Progenitor cell of endocrine pancreas (in vitro differentiated cells): ENCODE results near the gene RNF213. TPM values are rescaled to one million over a fixed set of nuclear protein-coding genes. Genes with fewer than 3 reads are reported as not detected.

Experiments
- DNase-seq: peaks from one replicate; pipeline ENCODE4 v3.0.0; 2021; ENCODE audit warnings: low spot score; ENCODE audit not compliant: unreplicated experiment
- H3K27ac Mint-ChIP-seq: 2 replicates; pipeline ENCODE4 v1.8.0; 2021; ENCODE audit warnings: mild to moderate bottlenecking, moderate library complexity, mixed read lengths
- H3K27me3 Mint-ChIP-seq: 2 replicates; pipeline ENCODE4 v1.8.0; 2021; ENCODE audit warnings: mixed read lengths
- H3K36me3 Mint-ChIP-seq: 2 replicates; pipeline ENCODE4 v1.8.0; 2022; ENCODE audit warnings: mixed read lengths; ENCODE audit not compliant: insufficient read depth
- H3K4me1 Mint-ChIP-seq: 2 replicates; pipeline ENCODE4 v1.8.0; 2021; ENCODE audit warnings: low read depth, mixed read lengths
- H3K4me3 Mint-ChIP-seq: 2 replicates; pipeline ENCODE4 v1.8.0; 2021; ENCODE audit warnings: low read depth, mild to moderate bottlenecking, moderate library complexity, mixed read lengths
- H3K9me3 Mint-ChIP-seq: 2 replicates; pipeline ENCODE4 v1.8.0; 2021; ENCODE audit warnings: low read depth, mixed read lengths
- CTCF ChIP-seq: fragments of 200-600 bp; sonication (generic); IDR thresholded peaks from one replicate; pipeline ENCODE4 v1.5.0; 2021; ENCODE audit warnings: antibody characterized with exemption, mild to moderate bottlenecking; ENCODE audit not compliant: unreplicated experiment
- total RNA-seq: library from RNA; stranded (reverse); gene quantifications from 2 replicates; pipeline ENCODE4 v1.2.1, GENCODE V29; 2021

RNF213 gene
- total RNA-seq, 1 donor from 2014 or later: 57.6 TPM

- Mint-ChIP-seq H3K36me3 (peaks cover 9% of the 10 kb centered on the region), H3K4me3 (no peak overlapping the region), H3K27me3 (no peaks in the 10 kb centered on the region), H3K4me1 (no peaks in the 10 kb centered on the region), H3K27ac (no peak overlapping the region), H3K9me3 (no peaks in the 10 kb centered on the region)
- no peak for TF ChIP-seq CTCF
- no peak for DNase-seq
These were observed 46.4 kb upstream of the RNF213 start for GRCh38 chr17:80214012-80214877.

- H3K36me3 Mint-ChIP-seq: peaks cover 9% of the 10 kb centered on the region
- no peak overlapping the region for H3K4me3 Mint-ChIP-seq
- H3K9me3 Mint-ChIP-seq: no peaks in the 10 kb centered on the region
- no peak for TF ChIP-seq CTCF
- H3K4me1 Mint-ChIP-seq: peaks cover 2% of the 10 kb centered on the region
- no peaks in the 10 kb centered on the region for H3K27me3 Mint-ChIP-seq
- H3K27ac Mint-ChIP-seq: no peak overlapping the region
- DNase-seq: no peak
These were observed 45.8 kb upstream of the RNF213 start for GRCh38 chr17:80214878-80215210.

GRCh38 chr17:80216473-80217456 lies 43.9 kb upstream of the RNF213 start:
- no peak for TF ChIP-seq CTCF
- H3K27me3 Mint-ChIP-seq: no peaks in the 10 kb centered on the region
- no peak for DNase-seq
- no peaks in the 10 kb centered on the region for H3K9me3 Mint-ChIP-seq
- H3K27ac Mint-ChIP-seq: no peak overlapping the region
- H3K36me3 Mint-ChIP-seq: peaks cover 7% of the 10 kb centered on the region
- peaks cover 6% of the 10 kb centered on the region for H3K4me1 Mint-ChIP-seq
- no peak overlapping the region for H3K4me3 Mint-ChIP-seq

GRCh38 chr17:80217703-80218362 lies 42.8 kb upstream of the RNF213 start:
- Mint-ChIP-seq H3K4me3 (no peak overlapping the region), H3K9me3 (no peaks in the 10 kb centered on the region), H3K27me3 (no peaks in the 10 kb centered on the region), H3K36me3 (peaks cover 5% of the 10 kb centered on the region), H3K4me1 (peaks cover 6% of the 10 kb centered on the region), H3K27ac (no peak overlapping the region)
- TF ChIP-seq CTCF: no peak
- DNase-seq: no peak

GRCh38 chr17:80218391-80218790 lies 42.3 kb upstream of the RNF213 start:
- Mint-ChIP-seq H3K4me1 (peaks cover 6% of the 10 kb centered on the region), H3K27ac (no peak overlapping the region), H3K27me3 (no peaks in the 10 kb centered on the region), H3K9me3 (no peaks in the 10 kb centered on the region), H3K4me3 (peak overlapping the region; percentile 90), H3K36me3 (peaks cover 5% of the 10 kb centered on the region)
- TF ChIP-seq CTCF: no peak
- DNase-seq: no peak
